ENCODE results near the gene CLBA1. TPM values are rescaled to one million over a fixed set of nuclear protein-coding genes. Genes with fewer than 3 reads are reported as not detected.

CLBA1 gene
- total and polyA plus RNA-seq, 2 donors (not counting 1 experiment from before 2014, with no cell fraction given): 0.63 to 5.5 TPM

DNA sequence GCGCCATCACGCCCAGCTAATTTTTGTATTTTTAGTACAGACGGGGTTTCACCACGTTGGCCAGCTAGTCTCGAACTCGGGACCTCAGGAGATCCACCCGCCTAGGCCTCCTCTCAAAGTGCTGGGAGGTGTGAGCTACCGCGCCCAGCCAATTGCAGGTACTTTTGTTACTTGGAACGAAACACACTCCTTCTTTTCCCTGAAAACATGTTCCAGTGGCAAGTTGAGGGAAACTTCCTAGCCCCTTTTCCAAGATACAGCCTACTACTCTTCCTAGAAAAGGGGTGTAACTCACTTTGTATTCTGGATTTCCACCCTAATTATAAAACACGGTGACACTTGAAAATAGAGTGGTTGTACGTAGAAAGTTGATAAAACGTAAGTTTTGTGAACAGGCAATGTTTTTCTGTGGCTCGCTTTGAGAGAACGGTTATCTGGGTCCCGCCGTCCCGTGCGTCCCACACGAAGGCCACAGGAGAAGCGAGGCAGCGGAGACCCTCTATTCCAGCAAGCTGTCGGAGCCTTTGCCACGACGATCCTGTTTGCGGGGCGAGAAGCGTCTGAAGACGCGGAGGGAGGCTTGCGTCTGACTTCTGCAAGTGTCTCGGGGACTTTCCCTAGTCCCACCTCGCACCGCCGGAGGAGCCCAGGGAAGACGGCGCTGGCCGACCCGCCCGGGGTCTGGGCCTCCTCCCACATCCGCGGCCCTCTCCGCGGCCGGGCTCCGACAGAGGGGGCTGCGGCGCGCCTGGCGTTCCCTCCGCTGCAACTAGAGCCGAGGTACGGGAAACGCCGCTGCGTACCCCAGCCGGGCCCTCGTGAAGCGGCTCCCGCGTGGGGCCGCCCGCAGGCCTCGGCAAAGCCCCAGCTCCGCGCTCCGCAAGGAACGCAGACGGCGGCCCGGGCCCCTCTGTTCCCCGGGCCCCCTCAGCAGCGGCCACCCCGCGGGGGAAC, 34.5 kb downstream of the CLBA1 start:
- Histone ChIP-seq H3K4me1 (ENCODE audit: control insufficient read depth in 2 of 2, insufficient read depth in 2 of 2, low read length in 2 of 2) (peaks cover 17 to 40% of the 10 kb centered on the region in 2 donors), H2AFZ (ENCODE audit: insufficient read depth, low read depth, low read length, poor library complexity, severe bottlenecking) (peak overlapping the region; percentile 73), H3K36me3 (replicated peaks in 1 of 2; ENCODE audit: control extremely low read depth in 1 of 2, control insufficient read depth in 1 of 2, extremely low read depth in 1 of 2, insufficient read depth in 2 of 2, low read length in 1 of 2) (no peaks in the 10 kb centered on the region), H3K4me3 (ENCODE audit: control extremely low read depth in 1 of 5, extremely low read depth in 1 of 5, insufficient read depth in 1 of 5, low read depth in 2 of 5, low read length in 4 of 5) (peak overlapping the region; percentile 43 to 75 (median 68)), H3K9ac (ENCODE audit: low read length) (peak overlapping the region; percentile 75), H3K9me3 (ENCODE audit: control extremely low read depth in 1 of 3, control insufficient read depth in 2 of 3, insufficient read depth in 1 of 3, low read length in 2 of 3) (peaks cover 0 to 3% (median 0%) of the 10 kb centered on the region in 3 donors), H3K4me2 (replicated peaks; ENCODE audit: low read depth, low read length, poor library complexity, severe bottlenecking) (peak overlapping the region; percentile 91), H4K20me1 (ENCODE audit: control insufficient read depth, insufficient read depth, low read length, poor library complexity, severe bottlenecking) (peaks cover 39% of the 10 kb centered on the region), H3K27ac (ENCODE audit: low read length in 2 of 2) (peak overlapping the region in 1 of 2 donors; percentile 77), H3K27me3 (replicated peaks in 1 of 4; ENCODE audit: control extremely low read depth in 1 of 4, control insufficient read depth in 3 of 4, insufficient read depth in 4 of 4, low read length in 3 of 4) (no peaks in the 10 kb centered on the region), H3K79me2 (ENCODE audit: control insufficient read depth, insufficient read depth, low read length) (peaks cover 59% of the 10 kb centered on the region)
- DNase-seq: peak; percentile 82
- CTCF ChIA-PET: interaction anchor here (0.7 to 4.2 kb wide), 13 partner anchors 19 to 70 kb away, joined by 3 to 43 read pairs (median 4); partner anchors contain the start of gene CLBA1
- peak overlapping the region; percentile 89 for H3K27ac Mint-ChIP-seq
- peaks cover 59% of the 10 kb centered on the region for H3K4me1 Mint-ChIP-seq
- WGBS (ENCODE audit: insufficient coverage): 6% methylated on average over 71 of the region's 75 CpGs
- H3K4me3 Mint-ChIP-seq: peak overlapping the region; percentile 89
- H3K27me3 Mint-ChIP-seq: no peaks in the 10 kb centered on the region
- peak; percentile 4 for ATAC-seq (ENCODE audit: low read depth)
- H3K9me3 Mint-ChIP-seq (ENCODE audit: insufficient read depth): no peaks in the 10 kb centered on the region
- intact Hi-C loops (cut with micrococcal nuclease): loop anchor here (2.0 kb wide), 1 partner anchor 43 kb away; no protein-coding TSS in a partner anchor
- TF ChIP-seq EZH2 (IDR thresholded peaks at IDR 0.05; ENCODE audit: borderline replicate concordance, insufficient read depth, low read depth, low read length, poor library complexity, severe bottlenecking): no peak
- TF ChIP-seq, protein P1, sequence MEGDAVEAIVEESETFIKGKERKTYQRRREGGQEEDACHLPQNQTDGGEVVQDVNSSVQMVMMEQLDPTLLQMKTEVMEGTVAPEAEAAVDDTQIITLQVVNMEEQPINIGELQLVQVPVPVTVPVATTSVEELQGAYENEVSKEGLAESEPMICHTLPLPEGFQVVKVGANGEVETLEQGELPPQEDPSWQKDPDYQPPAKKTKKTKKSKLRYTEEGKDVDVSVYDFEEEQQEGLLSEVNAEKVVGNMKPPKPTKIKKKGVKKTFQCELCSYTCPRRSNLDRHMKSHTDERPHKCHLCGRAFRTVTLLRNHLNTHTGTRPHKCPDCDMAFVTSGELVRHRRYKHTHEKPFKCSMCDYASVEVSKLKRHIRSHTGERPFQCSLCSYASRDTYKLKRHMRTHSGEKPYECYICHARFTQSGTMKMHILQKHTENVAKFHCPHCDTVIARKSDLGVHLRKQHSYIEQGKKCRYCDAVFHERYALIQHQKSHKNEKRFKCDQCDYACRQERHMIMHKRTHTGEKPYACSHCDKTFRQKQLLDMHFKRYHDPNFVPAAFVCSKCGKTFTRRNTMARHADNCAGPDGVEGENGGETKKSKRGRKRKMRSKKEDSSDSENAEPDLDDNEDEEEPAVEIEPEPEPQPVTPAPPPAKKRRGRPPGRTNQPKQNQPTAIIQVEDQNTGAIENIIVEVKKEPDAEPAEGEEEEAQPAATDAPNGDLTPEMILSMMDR (IDR thresholded peaks at IDR 0.05): no peak
- POLR2A ChIA-PET: interaction anchor here (0.8 to 1.7 kb wide), 3 partner anchors 35 to 45 kb away, joined by 3 to 14 read pairs (median 3); partner anchors contain the start of genes CLBA1 and GPR132

All from B cell (primary cell).